Measurements from ENCODE around the gene STXBP6. TPM values are rescaled to one million over a fixed set of nuclear protein-coding genes. Genes with fewer than 3 reads are reported as not detected.

STXBP6 gene
- total and polyA plus RNA-seq, 2 donors (not counting 3 experiments of a cell fraction or from before 2014, with no cell fraction given), result 0.06 TPM; not detected in 1

- no peak for TF ChIP-seq POLR2AphosphoS5 (IDR thresholded peaks at IDR 0.05; ENCODE audit: insufficient read depth, low read depth, low read length)
- no peak for TF ChIP-seq POLR2A (IDR thresholded peaks at IDR 0.05; ENCODE audit: low read depth, low read length)
- FAIRE-seq, result no peak
- H2AFZ ChIP-seq (ENCODE audit: low read depth, low read length), result no peak overlapping the region
- no peaks in the 10 kb centered on the region for H3K9me3 ChIP-seq (replicated peaks; ENCODE audit: control insufficient read depth, insufficient read depth, low read length)
- no TSS peak for BruUV-seq (replicated peaks)
- H3K36me3 ChIP-seq (ENCODE audit: control insufficient read depth in 2 of 2, extremely low read depth in 1 of 2, insufficient read depth in 2 of 2, low read length in 2 of 2), result no peaks in the 10 kb centered on the region
- no peak overlapping the region for H3K4me3 ChIP-seq (replicated peaks in 1 of 3; ENCODE audit: insufficient read depth in 1 of 3, low read depth in 1 of 3, low read length in 3 of 3)
- ChIA-PET POLR2A (no interaction called here), CTCF (interaction anchor here (0.7 kb wide), 1 partner anchor 14 kb away, joined by 3 read pairs; no protein-coding TSS in a partner anchor)
- no peak overlapping the region for H3K4me2 ChIP-seq (ENCODE audit: insufficient read depth, low read length)
- H3K9ac ChIP-seq (replicated peaks; ENCODE audit: extremely low read depth, insufficient read depth, low read length), result no peak overlapping the region
- DNase-seq (ENCODE audit: low read depth, low spot score), result no peak
- no peaks in the 10 kb centered on the region for H4K20me1 ChIP-seq (replicated peaks; ENCODE audit: control insufficient read depth, extremely low read depth, insufficient read depth, low read length)
- H3K4me1 ChIP-seq (ENCODE audit: control insufficient read depth, extremely low read depth, insufficient read depth, low read length), result no peaks in the 10 kb centered on the region
- dilution Hi-C loops (cut with MboI; ENCODE audit: extremely low pct_ligation_motif_present, low sequenced_read_pairs), result no loop called here
- H3K27me3 ChIP-seq (ENCODE audit: control insufficient read depth in 2 of 2, insufficient read depth in 2 of 2, low read length in 2 of 2), result no peaks in the 10 kb centered on the region
- H3K27ac ChIP-seq (ENCODE audit: insufficient read depth, low read depth, low read length), result no peak overlapping the region
- intact Hi-C loops (cut with micrococcal nuclease), result no loop called here
- no peaks in the 10 kb centered on the region for H3K9me1 ChIP-seq (replicated peaks; ENCODE audit: control insufficient read depth, extremely low read depth, insufficient read depth, low read length)
- H3K79me2 ChIP-seq (ENCODE audit: control insufficient read depth, insufficient read depth, low read length), result no peaks in the 10 kb centered on the region
Observed at GRCh38 chr14:24850072-24850471, 199.9 kb downstream of the STXBP6 start.

- Histone ChIP-seq H4K20me1 (replicated peaks; ENCODE audit: control insufficient read depth, extremely low read depth, insufficient read depth, low read length) (no peaks in the 10 kb centered on the region), H3K4me1 (ENCODE audit: control insufficient read depth, extremely low read depth, insufficient read depth, low read length) (no peaks in the 10 kb centered on the region), H3K36me3 (ENCODE audit: control insufficient read depth in 2 of 2, extremely low read depth in 1 of 2, insufficient read depth in 2 of 2, low read length in 2 of 2) (no peaks in the 10 kb centered on the region), H3K27ac (ENCODE audit: insufficient read depth, low read depth, low read length) (no peak overlapping the region), H3K4me2 (ENCODE audit: insufficient read depth, low read length) (no peak overlapping the region), H3K9me3 (replicated peaks; ENCODE audit: control insufficient read depth, insufficient read depth, low read length) (no peaks in the 10 kb centered on the region), H3K4me3 (replicated peaks in 1 of 3; ENCODE audit: insufficient read depth in 1 of 3, low read depth in 1 of 3, low read length in 3 of 3) (no peak overlapping the region), H3K9me1 (replicated peaks; ENCODE audit: control insufficient read depth, extremely low read depth, insufficient read depth, low read length) (no peaks in the 10 kb centered on the region), H3K9ac (replicated peaks; ENCODE audit: extremely low read depth, insufficient read depth, low read length) (no peak overlapping the region), H2AFZ (ENCODE audit: low read depth, low read length) (no peak overlapping the region), H3K79me2 (ENCODE audit: control insufficient read depth, insufficient read depth, low read length) (no peaks in the 10 kb centered on the region), H3K27me3 (ENCODE audit: control insufficient read depth in 2 of 2, insufficient read depth in 2 of 2, low read length in 2 of 2) (no peaks in the 10 kb centered on the region)
- ChIA-PET CTCF (no interaction called here), POLR2A (no interaction called here)
- FAIRE-seq (no peak), DNase-seq (ENCODE audit: low read depth, low spot score) (no peak)
- no peak for TF ChIP-seq CTCF (IDR thresholded peaks at IDR 0.05; ENCODE audit: extremely low read depth in 1 of 2, insufficient read depth in 1 of 2, low read depth in 1 of 2, low read length in 2 of 2)
- no peak for TF ChIP-seq MYC (IDR thresholded peaks at IDR 0.05; ENCODE audit: low read depth, low read length)
- no TSS peak for BruUV-seq (replicated peaks)
- intact Hi-C loops (cut with micrococcal nuclease), result no loop called here
- dilution Hi-C loops (cut with MboI; ENCODE audit: extremely low pct_ligation_motif_present, low sequenced_read_pairs), result no loop called here
Observed at GRCh38 chr14:24849471-24849870, 200.5 kb downstream of the STXBP6 start.

Measured in endothelial cell of umbilical vein (primary cell).